ENCODE measurements around the gene FBXO42.

DNA sequence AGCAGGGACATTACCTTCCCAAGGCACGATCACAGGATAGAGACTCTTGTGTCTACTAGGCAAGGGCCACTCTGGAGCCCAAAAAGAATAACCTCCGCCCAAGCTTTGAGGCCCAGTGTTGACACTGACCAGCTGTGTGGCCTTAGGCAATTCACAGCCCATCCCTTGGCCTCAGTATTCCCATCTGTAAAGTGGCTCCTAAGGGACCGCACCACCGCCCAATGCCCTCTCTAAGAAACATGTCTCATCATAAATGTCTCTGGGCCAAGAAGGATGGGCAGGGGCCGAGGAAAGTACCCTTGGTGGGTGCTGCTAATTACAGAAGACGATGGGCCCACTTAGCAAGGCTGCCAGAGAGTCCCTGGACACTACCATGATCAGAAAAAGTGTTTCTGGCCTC, 140.5 kb downstream of the FBXO42 start:
- no peak for TF ChIP-seq CTCF (IDR thresholded peaks at IDR 0.05; ENCODE audit: extremely low read depth in 1 of 2, insufficient read depth in 1 of 2, low read depth in 1 of 2, low read length in 2 of 2)
- TF ChIP-seq POLR2A (IDR thresholded peaks at IDR 0.05; ENCODE audit: low read depth, low read length), result no peak
- TF ChIP-seq POLR2AphosphoS5 (IDR thresholded peaks at IDR 0.05; ENCODE audit: insufficient read depth, low read depth, low read length), result no peak
- no peak for TF ChIP-seq FOS (IDR thresholded peaks at IDR 0.05; ENCODE audit: borderline replicate concordance, insufficient read depth, low read length)
- no peak for TF ChIP-seq EZH2 (IDR thresholded peaks at IDR 0.05; ENCODE audit: borderline replicate concordance, low read depth, low read length, severe bottlenecking)
- no peak for TF ChIP-seq JUN (IDR thresholded peaks at IDR 0.05; ENCODE audit: borderline replicate concordance, insufficient read depth, insufficient read length, low read depth)
- TF ChIP-seq MAX (IDR thresholded peaks at IDR 0.05; ENCODE audit: insufficient read depth, insufficient read length), result no peak
- TF ChIP-seq GATA2 (IDR thresholded peaks at IDR 0.05; ENCODE audit: insufficient read depth, insufficient read length, low read depth, low read length), result no peak

Measured in endothelial cell of umbilical vein (primary cell).